HCT116 (cell line): ENCODE data around the gene CCDC174.

Source experiments
- CEBPB ChIP-seq: IDR thresholded peaks from 2 replicates; pipeline ENCODE4 v1.6.1; 2012; ENCODE audit warnings: low read depth
- ELF1 ChIP-seq: IDR thresholded peaks from 2 replicates; pipeline ENCODE4 v1.6.1; 2012; ENCODE audit warnings: low read depth, borderline replicate concordance
- EZH2 ChIP-seq: fragments of 200-600 bp; sonication (generic); IDR thresholded peaks from 2 replicates; pipeline ENCODE4 v1.6.1; 2017; ENCODE audit warnings: antibody characterized with exemption, mixed run types
- FOSL1 ChIP-seq: IDR thresholded peaks from 2 replicates; pipeline ENCODE4 v1.6.1; 2012; ENCODE audit warnings: low read depth
- POLR2A ChIP-seq: IDR thresholded peaks from 2 replicates; pipeline ENCODE4 v1.7.0; 2011; ENCODE audit warnings: borderline replicate concordance; ENCODE audit not compliant: insufficient read depth, insufficient read length; ENCODE audit errors: extremely low read depth
- POLR2AphosphoS5 ChIP-seq: IDR thresholded peaks from 2 replicates; pipeline ENCODE4 v1.6.1; 2011; ENCODE audit warnings: mild to moderate bottlenecking, low read depth, low read length, moderate library complexity
- SIN3A ChIP-seq: IDR thresholded peaks from 2 replicates; pipeline ENCODE4 v1.6.1; 2012; ENCODE audit warnings: low read depth
- YY1 ChIP-seq: IDR thresholded peaks from 2 replicates; pipeline ENCODE4 v1.6.1; 2011; ENCODE audit warnings: low read length, low read depth, moderate library complexity, mild to moderate bottlenecking; ENCODE audit not compliant: insufficient replicate concordance; ENCODE audit errors: extremely low read depth
- ZFX ChIP-seq: fragments of 450-650 bp; IDR thresholded peaks from 2 replicates; pipeline ENCODE4 v1.6.1; 2017
- TF ChIP-seq, protein P1 (sequence below), 3 experiments: fragments of 200-600 bp in 1 of 3; sonication (generic) in 1 of 3; IDR thresholded peaks in 2 of 3; conservative IDR thresholded peaks in 1 of 3; 2 replicates each; pipeline ENCODE4 v1.5.1; 2012 to 2017; ENCODE audit warnings: low read depth in 2 of 3, low read length in 2 of 3, antibody characterized with exemption in 1 of 3, borderline replicate concordance in 1 of 3, control low read depth in 1 of 3, mild to moderate bottlenecking in 1 of 3, mixed read lengths in 1 of 3, mixed run types in 1 of 3, moderate library complexity in 1 of 3; ENCODE audit not compliant: insufficient read depth in 1 of 3
- TF ChIP-seq, protein P2 (sequence below): IDR thresholded peaks from 2 replicates; pipeline ENCODE4 v1.6.1; 2011; ENCODE audit warnings: mild to moderate bottlenecking, low read length, moderate library complexity; ENCODE audit not compliant: insufficient replicate concordance; ENCODE audit errors: extremely low read depth
- TF ChIP-seq, protein P3 (sequence below): IDR thresholded peaks from 2 replicates; pipeline ENCODE4 v1.6.1; 2012; ENCODE audit warnings: low read depth

DNA sequence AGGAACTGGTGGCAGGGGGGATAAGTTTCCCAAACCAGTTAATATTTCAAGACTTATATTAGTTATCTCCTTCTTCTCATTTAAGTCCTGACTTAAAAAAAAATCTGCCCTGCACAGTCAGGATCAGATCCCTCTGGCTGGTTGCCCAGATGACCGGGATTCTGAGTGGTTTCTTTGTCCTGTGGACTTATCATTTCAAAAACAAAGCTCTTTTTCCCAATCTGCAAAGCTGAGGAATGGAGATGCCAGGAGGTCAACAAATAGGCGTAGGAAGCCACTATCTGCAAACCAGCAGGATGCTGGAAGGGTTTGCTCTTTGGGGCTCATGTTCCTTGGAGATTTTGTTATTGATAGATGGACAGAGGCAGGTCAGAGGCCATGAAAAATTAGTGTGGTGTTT is 29.2 kb downstream of the CCDC174 start:
- TF ChIP-seq, protein P1, sequence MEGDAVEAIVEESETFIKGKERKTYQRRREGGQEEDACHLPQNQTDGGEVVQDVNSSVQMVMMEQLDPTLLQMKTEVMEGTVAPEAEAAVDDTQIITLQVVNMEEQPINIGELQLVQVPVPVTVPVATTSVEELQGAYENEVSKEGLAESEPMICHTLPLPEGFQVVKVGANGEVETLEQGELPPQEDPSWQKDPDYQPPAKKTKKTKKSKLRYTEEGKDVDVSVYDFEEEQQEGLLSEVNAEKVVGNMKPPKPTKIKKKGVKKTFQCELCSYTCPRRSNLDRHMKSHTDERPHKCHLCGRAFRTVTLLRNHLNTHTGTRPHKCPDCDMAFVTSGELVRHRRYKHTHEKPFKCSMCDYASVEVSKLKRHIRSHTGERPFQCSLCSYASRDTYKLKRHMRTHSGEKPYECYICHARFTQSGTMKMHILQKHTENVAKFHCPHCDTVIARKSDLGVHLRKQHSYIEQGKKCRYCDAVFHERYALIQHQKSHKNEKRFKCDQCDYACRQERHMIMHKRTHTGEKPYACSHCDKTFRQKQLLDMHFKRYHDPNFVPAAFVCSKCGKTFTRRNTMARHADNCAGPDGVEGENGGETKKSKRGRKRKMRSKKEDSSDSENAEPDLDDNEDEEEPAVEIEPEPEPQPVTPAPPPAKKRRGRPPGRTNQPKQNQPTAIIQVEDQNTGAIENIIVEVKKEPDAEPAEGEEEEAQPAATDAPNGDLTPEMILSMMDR (IDR thresholded peaks at IDR 0.05 in 2 of 3, conservative IDR thresholded peaks at IDR 0.05 in 1 of 3; ENCODE audit: borderline replicate concordance in 1 of 3, insufficient read depth in 1 of 3, low read depth in 2 of 3, low read length in 2 of 3), result no peak
- TF ChIP-seq YY1 (no peak), EZH2 (no peak), POLR2AphosphoS5 (no peak), ZFX (no peak), CEBPB (no peak), ELF1 (no peak), POLR2A (no peak), FOSL1 (no peak), SIN3A (no peak)
- TF ChIP-seq, protein P2, sequence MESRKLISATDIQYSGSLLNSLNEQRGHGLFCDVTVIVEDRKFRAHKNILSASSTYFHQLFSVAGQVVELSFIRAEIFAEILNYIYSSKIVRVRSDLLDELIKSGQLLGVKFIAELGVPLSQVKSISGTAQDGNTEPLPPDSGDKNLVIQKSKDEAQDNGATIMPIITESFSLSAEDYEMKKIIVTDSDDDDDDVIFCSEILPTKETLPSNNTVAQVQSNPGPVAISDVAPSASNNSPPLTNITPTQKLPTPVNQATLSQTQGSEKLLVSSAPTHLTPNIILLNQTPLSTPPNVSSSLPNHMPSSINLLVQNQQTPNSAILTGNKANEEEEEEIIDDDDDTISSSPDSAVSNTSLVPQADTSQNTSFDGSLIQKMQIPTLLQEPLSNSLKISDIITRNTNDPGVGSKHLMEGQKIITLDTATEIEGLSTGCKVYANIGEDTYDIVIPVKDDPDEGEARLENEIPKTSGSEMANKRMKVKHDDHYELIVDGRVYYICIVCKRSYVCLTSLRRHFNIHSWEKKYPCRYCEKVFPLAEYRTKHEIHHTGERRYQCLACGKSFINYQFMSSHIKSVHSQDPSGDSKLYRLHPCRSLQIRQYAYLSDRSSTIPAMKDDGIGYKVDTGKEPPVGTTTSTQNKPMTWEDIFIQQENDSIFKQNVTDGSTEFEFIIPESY, result no peak
- TF ChIP-seq, protein P3, sequence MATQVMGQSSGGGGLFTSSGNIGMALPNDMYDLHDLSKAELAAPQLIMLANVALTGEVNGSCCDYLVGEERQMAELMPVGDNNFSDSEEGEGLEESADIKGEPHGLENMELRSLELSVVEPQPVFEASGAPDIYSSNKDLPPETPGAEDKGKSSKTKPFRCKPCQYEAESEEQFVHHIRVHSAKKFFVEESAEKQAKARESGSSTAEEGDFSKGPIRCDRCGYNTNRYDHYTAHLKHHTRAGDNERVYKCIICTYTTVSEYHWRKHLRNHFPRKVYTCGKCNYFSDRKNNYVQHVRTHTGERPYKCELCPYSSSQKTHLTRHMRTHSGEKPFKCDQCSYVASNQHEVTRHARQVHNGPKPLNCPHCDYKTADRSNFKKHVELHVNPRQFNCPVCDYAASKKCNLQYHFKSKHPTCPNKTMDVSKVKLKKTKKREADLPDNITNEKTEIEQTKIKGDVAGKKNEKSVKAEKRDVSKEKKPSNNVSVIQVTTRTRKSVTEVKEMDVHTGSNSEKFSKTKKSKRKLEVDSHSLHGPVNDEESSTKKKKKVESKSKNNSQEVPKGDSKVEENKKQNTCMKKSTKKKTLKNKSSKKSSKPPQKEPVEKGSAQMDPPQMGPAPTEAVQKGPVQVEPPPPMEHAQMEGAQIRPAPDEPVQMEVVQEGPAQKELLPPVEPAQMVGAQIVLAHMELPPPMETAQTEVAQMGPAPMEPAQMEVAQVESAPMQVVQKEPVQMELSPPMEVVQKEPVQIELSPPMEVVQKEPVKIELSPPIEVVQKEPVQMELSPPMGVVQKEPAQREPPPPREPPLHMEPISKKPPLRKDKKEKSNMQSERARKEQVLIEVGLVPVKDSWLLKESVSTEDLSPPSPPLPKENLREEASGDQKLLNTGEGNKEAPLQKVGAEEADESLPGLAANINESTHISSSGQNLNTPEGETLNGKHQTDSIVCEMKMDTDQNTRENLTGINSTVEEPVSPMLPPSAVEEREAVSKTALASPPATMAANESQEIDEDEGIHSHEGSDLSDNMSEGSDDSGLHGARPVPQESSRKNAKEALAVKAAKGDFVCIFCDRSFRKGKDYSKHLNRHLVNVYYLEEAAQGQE, result no peak
